Superior temporal gyrus (tissue), 1 donor: ENCODE data around the gene DCBLD1.
"Not testable (repeated sequence)": the region's sequence is repeated elsewhere in the genome, so short reads cannot be mapped to it uniquely, and the experiment has no call there.

Experiments used
- DNase-seq: peaks from one replicate; pipeline ENCODE4 v3.0.0-alpha.2; 2016; ENCODE audit errors: extremely low spot score

The DCBLD1 gene

GRCh38 chr6:117482240-117483003, at the start of gene DCBLD1:
TSS of gene DCBLD1 (plus strand) at chr6:117482674. CDS start at chr6:117482782, 108 bp downstream.
- peak; percentile 44 for DNase-seq

- no peak for DNase-seq
Measured at GRCh38 chr6:117440706-117441525, 41.6 kb upstream of the DCBLD1 start.

DNA sequence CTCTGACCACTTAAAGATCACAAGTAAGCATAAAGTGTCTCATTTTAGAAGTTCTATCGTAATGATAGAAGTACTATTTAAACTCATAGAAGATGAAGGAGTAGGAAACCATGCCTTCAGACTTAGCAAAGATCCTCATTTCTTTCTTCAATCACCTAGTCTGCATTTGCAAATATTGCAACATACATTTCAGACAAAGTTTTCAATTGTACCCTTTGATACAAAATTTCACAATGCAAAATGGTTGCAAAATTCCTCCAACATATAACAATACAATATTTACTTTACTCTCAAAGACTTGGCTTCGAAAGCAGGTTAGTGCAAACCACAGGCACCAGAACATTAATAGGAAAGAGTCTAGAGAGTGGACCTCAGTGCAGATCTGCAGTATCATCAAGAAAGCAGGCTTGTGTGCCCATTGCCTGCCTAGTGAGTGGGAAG, 40.6 kb upstream of the DCBLD1 start:
- no peak for DNase-seq

DNA sequence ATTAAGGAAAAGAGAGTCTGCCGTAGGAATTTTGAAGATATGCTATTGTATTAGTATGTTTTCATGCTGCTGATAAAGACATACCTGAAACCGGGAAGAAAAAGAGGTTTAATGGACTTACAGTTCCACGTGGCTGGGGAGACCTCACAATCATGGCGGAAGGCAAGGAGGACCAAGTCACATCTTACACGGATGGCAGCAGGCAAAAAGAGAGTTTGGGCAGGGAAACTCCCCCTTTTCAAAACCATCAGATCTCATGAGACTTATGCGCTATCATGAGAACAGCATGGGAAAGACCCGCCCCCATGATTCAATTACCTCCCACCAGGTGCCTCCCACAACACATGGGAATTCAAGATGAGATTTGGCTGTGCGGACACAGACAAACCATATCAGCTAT, 40.2 kb upstream of the DCBLD1 start:
- DNase-seq, result not testable (repeated sequence)

DNA sequence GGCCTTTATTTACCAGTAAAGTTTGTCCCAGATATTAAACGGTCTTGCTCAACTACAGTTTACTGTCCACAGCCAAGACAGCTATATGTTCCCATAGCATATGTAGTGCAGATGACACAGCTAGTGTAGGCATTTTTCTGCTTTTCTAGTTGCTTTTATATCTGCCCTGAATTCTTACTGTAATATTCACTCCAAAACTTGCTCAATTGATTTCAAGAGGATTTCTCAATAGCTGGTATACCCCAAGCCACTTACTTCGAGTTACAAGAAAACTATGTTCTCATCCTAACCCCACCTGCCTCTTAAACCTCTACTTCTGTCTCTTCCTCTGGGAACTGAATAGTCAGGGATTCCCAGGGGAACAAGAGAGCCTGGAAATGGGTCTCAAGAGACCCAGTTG, 37.9 kb upstream of the DCBLD1 start:
- DNase-seq, result peak; percentile 34

DNA sequence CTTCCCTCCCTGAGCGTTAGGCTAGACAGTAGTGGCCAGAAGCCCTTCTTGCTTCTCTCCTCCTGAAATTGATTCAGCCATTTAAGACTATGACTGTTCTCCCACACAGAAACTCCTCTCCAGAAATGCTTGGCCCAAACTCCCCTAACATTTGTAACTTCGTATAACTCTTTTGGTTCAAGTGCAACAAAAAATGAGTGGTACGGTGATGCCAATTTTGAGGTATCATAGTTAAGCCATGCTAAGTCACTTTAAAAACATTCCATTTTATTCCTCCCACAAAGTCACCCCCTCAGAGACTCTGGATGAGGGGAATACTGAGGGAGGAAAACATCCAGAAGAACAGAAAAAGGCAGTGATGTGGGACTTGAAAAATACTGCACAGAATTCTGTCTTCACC, 35.6 kb upstream of the DCBLD1 start:
- peak; percentile 22 for DNase-seq

- peak; percentile 21 for DNase-seq
Measured at GRCh38 chr6:117448011-117448410, 34.5 kb upstream of the DCBLD1 start.

- no peak for DNase-seq
Measured at GRCh38 chr6:117448732-117449485, 33.6 kb upstream of the DCBLD1 start.

DNA sequence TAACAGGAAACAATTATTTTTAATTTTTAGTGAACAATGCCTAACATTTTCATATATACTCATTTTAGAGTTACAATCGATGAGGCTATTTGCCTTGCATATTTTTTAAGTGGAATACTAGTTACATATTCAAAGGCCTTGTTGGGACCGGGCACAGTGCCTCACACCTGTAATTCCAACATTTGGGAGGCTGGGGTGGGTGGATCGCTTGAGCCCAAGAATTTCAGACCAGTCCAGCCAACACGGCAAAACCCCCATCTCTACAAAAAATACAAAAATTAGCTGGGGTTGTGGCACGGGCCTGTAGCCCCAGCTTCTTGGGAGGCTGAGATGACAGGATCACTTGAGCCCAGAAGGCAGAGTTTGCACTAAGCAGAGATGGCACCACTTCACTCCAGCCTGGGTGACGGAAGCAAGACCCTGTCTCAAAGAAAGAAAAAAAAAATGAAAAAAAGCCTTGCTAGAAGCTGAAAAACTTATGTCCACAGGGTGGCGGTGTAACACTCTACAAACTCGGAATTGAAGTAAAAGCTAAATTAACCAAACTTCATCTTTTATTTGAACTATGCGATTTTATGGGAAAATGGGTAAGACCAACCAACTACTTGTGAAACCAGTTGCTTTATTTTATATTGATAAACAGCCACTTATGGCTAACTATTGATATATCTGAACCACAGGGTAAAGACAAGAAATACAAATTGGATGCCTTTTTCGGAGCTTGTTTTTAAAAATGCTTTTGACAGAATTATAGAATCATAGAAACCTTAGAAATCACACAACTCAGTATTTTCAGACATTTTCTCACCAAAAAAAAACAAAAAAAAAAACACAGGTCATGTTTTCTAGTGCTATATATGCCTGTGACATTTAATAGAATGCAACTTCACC, 32.7 kb upstream of the DCBLD1 start:
- peak; percentile 83 for DNase-seq

DNA sequence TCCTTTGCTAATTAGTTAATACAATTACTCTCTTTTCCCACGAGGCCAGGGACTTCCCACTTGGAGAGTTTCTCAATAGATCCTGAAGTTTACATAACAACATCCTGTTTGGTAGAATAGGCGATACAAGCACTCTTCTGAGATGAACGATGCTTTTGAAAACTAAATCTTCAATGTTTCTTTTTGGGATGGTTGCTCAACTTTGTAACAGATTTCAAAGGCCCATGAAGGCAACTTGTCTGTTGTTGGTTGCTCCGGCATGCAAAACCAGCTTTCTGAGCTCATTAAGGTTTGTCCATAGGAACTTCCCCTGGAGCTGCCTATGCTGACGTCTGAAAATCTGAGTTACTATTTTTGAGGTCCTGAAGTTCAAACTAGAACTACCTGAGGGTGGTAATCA, 30.8 kb upstream of the DCBLD1 start:
- DNase-seq, result no peak

GRCh38 chr6:117456250-117456649, 26.2 kb upstream of the DCBLD1 start:
- no peak for DNase-seq

DNA sequence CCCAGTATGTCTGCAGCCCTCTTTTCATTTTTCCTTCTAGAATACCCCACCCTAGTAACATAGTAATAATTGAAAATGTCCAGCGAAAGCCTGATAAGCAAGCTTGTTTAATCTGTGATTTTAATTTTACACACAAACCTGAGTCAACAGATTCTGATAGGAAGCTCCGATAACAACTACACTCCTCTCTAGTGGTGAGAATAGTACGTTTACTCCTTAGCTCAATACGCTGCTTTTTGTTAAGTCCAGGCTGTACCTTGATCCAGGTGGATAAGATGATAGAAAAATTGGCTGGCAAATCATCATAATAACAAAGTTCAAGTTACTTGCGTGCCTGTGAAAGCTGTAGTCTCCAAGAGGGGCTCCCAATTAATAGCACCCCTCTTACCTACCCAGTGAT, 25.5 kb upstream of the DCBLD1 start:
- DNase-seq, result no peak

DNA sequence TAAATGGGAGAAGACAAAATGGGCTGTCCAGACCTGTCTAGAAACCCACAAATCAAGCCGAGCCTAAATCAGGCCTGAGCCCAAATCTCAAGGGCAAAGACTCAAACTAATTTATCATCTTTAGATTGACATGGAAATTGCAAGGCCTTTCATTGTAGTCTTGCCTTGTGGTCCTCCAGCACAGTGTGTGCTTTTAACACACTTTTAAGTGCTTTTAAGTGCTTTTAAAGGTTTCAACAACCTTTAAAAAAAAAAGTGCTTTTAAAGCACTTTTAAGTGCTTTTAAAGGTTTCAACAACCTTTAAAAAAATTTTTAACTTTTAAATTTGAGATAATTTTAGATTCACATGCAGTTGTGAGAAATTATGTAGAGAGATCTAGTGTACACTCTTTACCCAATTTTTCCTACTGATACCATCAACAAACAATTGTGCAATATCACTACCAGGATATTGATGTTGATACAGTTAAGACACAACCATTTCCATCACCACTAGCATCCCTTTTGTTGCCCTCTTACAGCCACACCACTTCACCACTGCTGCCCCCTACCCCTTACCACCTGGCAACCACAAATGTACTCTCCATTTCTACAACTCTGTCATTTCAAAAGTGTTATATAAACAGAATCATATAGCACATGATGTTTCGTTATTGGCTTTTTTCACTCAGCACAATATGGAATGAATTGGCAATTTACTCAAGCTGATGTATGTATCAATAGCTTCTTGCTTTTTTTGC, 23.1 kb upstream of the DCBLD1 start:
- DNase-seq, result no peak

GRCh38 chr6:117463762-117464665, 18.5 kb upstream of the DCBLD1 start:
- peak; percentile 31 for DNase-seq

DNA sequence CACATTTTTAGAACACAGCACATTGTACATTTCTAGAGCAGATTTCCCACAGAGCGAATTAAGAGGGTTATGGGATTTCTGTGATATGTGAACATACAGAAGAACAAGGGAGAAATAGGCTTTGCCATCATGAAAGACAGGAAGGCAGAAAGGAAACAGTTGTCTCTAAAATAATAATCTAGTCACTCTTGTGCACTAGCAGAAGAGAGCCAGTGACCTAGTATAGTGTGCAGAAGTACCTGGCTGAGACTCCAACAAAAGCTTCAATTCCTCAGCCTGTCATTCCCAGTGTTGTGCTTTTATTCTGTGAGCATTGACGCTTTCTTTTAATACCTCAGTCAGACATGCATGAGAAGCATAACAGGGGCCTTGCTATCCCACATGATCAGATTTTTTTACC, 17.8 kb upstream of the DCBLD1 start:
- no peak for DNase-seq

GRCh38 chr6:117465691-117466090, 16.8 kb upstream of the DCBLD1 start:
- DNase-seq, result no peak

GRCh38 chr6:117467876-117468275, 14.6 kb upstream of the DCBLD1 start:
- DNase-seq, result no peak

DNA sequence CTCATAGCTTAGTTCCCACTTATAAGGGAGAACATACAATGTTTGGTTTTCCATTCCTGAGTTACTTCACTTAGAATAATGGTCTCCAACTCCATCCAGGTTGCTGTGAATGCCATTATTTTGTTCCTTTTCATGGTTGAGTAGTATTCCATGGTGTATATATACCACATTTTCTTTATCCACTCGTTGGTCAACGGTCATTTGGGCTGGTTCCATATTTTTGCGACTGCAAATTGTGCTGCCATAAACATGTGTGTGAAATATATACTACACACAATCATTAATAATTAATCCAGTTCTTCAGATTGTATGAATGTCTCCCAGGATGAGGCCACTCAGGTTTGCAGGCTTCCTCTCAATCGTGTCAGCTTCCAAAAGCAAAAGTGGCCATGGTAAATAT, 13.9 kb upstream of the DCBLD1 start:
- DNase-seq, result not testable (repeated sequence)

GRCh38 chr6:117469356-117469755, 13.1 kb upstream of the DCBLD1 start:
- DNase-seq, result no peak
